Measurements from ENCODE around the gene SRBD1. TPM values are rescaled to one million over a fixed set of nuclear protein-coding genes. Genes with fewer than 3 reads are reported as not detected.

The SRBD1 gene
- total RNA-seq, 1 donor from 2014 or later: 11.2 TPM

DNA sequence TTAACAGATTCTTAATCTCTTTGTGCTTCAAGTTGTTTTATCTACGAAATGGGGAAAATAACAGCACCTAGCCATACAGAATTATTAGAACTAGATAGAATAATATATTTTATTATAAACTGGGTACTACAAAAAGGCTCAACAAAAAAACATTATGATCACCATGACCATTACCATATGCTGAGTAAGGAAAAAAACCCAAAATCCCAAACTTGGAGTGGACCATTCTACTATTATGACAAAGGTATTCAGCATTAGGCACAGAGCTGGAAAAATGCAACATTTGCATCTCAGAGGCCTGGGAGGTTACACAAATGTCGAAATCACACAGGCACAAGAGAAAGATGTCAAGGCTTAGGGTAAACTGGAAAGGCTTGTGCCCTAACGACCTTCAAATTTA, 162.8 kb downstream of the SRBD1 start:
- Mint-ChIP-seq H3K27ac (ENCODE audit: unreplicated experiment) (no peak overlapping the region), H3K4me3 (ENCODE audit: unreplicated experiment) (no peak overlapping the region), H3K27me3 (ENCODE audit: low read depth) (no peaks in the 10 kb centered on the region), H3K4me1 (ENCODE audit: low read depth) (peaks cover 67% of the 10 kb centered on the region), H3K36me3 (ENCODE audit: low read depth) (no peaks in the 10 kb centered on the region), H3K9me3 (ENCODE audit: low read depth) (no peaks in the 10 kb centered on the region)
- no peak for DNase-seq (ENCODE audit: low spot score)
- TF ChIP-seq, protein P1, sequence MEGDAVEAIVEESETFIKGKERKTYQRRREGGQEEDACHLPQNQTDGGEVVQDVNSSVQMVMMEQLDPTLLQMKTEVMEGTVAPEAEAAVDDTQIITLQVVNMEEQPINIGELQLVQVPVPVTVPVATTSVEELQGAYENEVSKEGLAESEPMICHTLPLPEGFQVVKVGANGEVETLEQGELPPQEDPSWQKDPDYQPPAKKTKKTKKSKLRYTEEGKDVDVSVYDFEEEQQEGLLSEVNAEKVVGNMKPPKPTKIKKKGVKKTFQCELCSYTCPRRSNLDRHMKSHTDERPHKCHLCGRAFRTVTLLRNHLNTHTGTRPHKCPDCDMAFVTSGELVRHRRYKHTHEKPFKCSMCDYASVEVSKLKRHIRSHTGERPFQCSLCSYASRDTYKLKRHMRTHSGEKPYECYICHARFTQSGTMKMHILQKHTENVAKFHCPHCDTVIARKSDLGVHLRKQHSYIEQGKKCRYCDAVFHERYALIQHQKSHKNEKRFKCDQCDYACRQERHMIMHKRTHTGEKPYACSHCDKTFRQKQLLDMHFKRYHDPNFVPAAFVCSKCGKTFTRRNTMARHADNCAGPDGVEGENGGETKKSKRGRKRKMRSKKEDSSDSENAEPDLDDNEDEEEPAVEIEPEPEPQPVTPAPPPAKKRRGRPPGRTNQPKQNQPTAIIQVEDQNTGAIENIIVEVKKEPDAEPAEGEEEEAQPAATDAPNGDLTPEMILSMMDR (IDR thresholded peaks at IDR 0.05): no peak

DNA sequence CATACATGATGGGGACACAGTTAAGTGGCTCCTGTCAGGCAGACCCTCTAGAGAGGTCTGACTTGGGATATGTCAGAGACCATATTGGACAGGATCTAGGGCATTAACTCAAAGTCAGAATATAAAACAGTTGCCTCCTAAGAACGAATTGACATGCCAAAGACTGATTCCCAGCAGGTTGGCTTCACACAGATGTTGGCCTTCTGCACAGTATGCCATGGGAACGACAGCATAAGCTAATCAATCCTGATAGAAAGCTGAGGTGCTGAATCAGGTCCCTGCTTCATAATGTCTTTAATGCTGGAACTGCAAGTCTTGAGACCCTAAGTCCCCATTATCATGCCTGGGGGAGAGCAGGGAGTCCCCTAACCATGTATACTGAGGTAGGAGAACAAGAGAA, 165.1 kb downstream of the SRBD1 start:
- H3K27ac Mint-ChIP-seq (ENCODE audit: unreplicated experiment): no peak overlapping the region
- H3K9me3 Mint-ChIP-seq (ENCODE audit: low read depth): no peaks in the 10 kb centered on the region
- H3K36me3 Mint-ChIP-seq (ENCODE audit: low read depth): no peaks in the 10 kb centered on the region
- H3K4me3 Mint-ChIP-seq (ENCODE audit: unreplicated experiment): no peak overlapping the region
- H3K27me3 Mint-ChIP-seq (ENCODE audit: low read depth): no peaks in the 10 kb centered on the region
- no peak for DNase-seq (ENCODE audit: low spot score)
- peaks cover 69% of the 10 kb centered on the region for H3K4me1 Mint-ChIP-seq (ENCODE audit: low read depth)
- TF ChIP-seq, protein P1 (IDR thresholded peaks at IDR 0.05): no peak

DNA sequence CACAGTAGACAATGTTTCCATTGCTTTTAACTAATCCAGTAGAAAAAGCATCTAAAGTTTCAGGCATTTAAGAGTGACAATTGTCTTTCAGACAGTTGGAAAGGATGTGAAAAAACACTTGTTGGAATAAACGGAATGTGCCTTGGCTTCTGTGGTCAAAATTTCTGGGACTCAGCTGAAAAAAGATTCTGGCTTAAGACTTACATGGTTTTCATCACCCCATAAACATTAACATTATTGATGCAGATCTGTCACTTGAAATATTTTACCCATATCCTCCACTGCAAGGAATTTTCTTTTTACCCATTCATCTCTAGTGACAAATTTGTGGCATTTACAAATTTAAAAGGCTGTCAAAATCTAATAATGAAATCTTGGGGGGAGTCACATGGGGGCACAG, 166.0 kb downstream of the SRBD1 start:
- Mint-ChIP-seq H3K9me3 (ENCODE audit: low read depth) (no peaks in the 10 kb centered on the region), H3K27me3 (ENCODE audit: low read depth) (no peaks in the 10 kb centered on the region), H3K36me3 (ENCODE audit: low read depth) (no peaks in the 10 kb centered on the region), H3K27ac (ENCODE audit: unreplicated experiment) (peak overlapping the region; percentile 84), H3K4me3 (ENCODE audit: unreplicated experiment) (no peak overlapping the region), H3K4me1 (ENCODE audit: low read depth) (peaks cover 70% of the 10 kb centered on the region)
- TF ChIP-seq, protein P1 (IDR thresholded peaks at IDR 0.05): no peak
- no peak for DNase-seq (ENCODE audit: low spot score)

DNA sequence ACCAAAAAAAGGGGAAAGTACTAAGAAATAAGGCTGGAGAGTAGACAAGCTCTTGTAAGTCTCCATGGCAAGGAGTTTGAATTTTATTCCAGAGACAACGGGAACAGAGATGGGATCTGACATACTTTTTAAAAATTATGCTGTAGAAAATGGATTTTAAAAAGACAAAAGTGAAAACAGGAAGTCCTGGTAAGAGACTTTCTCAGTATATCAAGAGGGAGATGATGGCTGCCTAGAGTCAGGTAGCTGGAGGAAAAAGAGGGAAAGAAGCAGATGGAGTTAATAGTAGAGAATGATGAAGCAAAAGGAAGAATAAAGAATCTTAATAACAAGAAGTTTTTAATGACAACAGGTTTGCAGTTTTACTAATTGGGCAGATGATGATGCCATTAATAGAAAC, 168.1 kb downstream of the SRBD1 start:
- TF ChIP-seq, protein P1 (IDR thresholded peaks at IDR 0.05): no peak
- no peak for DNase-seq (ENCODE audit: low spot score)
- Mint-ChIP-seq H3K4me1 (ENCODE audit: low read depth) (peaks cover 76% of the 10 kb centered on the region), H3K9me3 (ENCODE audit: low read depth) (no peaks in the 10 kb centered on the region), H3K27ac (ENCODE audit: unreplicated experiment) (peak overlapping the region; percentile 27), H3K27me3 (ENCODE audit: low read depth) (no peaks in the 10 kb centered on the region), H3K36me3 (ENCODE audit: low read depth) (no peaks in the 10 kb centered on the region), H3K4me3 (ENCODE audit: unreplicated experiment) (no peak overlapping the region)

DNA sequence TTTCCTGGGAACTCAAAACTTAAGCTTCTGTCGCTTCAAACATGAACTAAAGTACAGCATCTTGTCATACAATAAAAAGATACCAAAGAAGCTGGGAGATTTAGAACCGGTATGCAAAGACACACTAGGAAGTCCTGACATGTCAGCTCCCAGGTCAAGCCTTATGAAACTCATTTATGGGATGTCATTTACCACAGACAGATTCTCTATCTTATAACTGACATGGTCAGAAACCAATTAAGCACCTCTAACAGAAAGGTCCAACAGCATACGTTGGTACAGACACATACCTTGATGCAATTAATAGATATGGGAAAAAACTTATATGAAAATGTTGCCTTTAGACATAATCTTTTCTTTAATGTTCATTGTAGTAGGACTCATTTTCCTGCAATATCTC, 169.0 kb downstream of the SRBD1 start:
- Mint-ChIP-seq H3K27ac (ENCODE audit: unreplicated experiment) (peak overlapping the region; percentile 75), H3K4me1 (ENCODE audit: low read depth) (peaks cover 78% of the 10 kb centered on the region)

More for the DNA sequence above, 169.0 kb downstream of the SRBD1 start:
- TF ChIP-seq, protein P1 (IDR thresholded peaks at IDR 0.05): no peak
- Mint-ChIP-seq H3K36me3 (ENCODE audit: low read depth) (peaks cover 3% of the 10 kb centered on the region), H3K9me3 (ENCODE audit: low read depth) (peaks cover 6% of the 10 kb centered on the region), H3K4me3 (ENCODE audit: unreplicated experiment) (no peak overlapping the region), H3K27me3 (ENCODE audit: low read depth) (no peaks in the 10 kb centered on the region)
- DNase-seq (ENCODE audit: low spot score): no peak

All from chondrocyte (in vitro differentiated cells).